ENCODE measurements around the gene FGFR2.

FGFR2 gene

GRCh38 chr10:121484401-121484800 is 113.8 kb downstream of the FGFR2 start:
- DNase-seq: no peak

- DNase-seq: no peak
Measured at GRCh38 chr10:121481180-121481579, 117.1 kb downstream of the FGFR2 start.

DNA sequence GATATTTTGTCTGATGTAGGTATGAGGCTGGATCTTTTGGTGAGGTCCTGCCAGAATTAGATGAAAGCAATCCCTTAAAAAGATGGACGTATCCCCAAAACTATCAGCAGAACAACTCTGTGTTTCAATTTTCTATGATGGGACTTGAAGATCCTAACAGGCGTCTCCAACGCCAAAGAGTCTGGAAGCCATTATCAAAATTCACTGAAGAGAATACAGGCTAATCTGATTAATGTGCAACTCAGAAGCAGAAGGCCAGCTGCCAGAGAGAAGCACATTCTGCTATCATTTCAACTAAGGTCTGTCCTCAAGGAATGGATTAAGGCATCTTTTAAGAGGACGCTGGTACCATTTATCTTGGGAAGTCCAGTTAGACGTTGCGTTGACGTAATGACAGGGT is 119.7 kb downstream of the FGFR2 start:
- DNase-seq: no peak

- DNase-seq: no peak
Measured at GRCh38 chr10:121469797-121470606, 128.2 kb downstream of the FGFR2 start.

DNA sequence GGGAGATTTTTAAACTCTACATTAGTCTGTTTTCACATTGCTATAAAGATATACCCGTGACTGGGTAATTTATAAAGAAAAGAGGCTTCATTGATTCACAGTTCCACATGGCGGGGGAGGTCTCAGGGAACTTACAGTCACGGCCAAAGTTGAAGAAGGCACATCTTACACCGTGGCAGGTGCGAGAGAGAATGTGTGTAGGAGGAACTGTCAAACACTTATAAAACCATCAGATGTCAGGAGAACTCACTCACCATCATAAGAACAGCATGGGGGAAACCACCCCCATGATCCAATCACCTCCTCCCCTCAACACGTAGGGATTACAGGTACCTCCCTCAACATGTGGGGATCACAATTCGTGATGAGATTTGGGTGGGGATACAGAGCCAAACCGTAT is 129.5 kb downstream of the FGFR2 start:
- no peak for DNase-seq

- no peak for DNase-seq
Measured at GRCh38 chr10:121466424-121466823, 131.8 kb downstream of the FGFR2 start.

DNA sequence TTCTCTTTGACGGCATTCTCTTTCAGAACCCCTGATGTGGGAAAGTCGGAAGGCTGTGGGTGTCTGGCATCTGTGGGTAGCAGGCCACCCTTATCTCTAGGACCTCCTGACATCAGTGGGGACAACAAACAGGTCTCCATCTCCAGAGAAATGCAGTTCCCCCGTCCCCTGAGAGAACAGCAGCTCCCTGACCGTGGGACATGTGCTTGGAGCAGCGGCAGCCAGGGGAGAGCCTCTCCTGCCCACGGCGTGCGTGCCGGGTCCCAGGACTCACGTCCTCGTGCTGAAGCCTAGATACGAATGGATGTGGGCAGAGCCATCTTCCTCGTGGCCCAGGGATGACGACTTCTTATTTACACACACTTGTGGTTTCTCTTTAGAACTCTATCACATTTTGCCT is 133.0 kb downstream of the FGFR2 start:
- no peak for DNase-seq

GRCh38 chr10:121464517-121464916 is 133.7 kb downstream of the FGFR2 start:
- DNase-seq: no peak

DNA sequence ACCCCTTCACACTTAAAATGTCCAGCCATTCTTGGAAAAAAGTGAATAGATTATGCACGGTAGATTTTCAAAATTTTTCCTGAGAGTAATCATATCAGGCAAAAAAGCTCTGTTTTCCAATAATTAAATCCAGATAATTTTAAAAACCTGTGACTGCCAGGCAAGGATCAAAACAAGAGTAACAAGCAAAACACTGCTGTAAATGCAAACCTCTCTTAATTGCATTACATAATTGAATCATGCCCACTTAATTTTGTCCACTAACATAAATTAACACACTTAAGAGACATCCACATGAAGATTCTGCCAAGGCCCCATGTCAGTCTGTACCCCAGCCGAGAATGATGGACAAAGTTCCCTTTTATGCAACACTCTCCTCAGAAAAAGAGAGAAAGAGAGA is 135.3 kb downstream of the FGFR2 start:
- no peak for DNase-seq

- DNase-seq: no peak
Measured at GRCh38 chr10:121462281-121462680, 136.0 kb downstream of the FGFR2 start.

DNA sequence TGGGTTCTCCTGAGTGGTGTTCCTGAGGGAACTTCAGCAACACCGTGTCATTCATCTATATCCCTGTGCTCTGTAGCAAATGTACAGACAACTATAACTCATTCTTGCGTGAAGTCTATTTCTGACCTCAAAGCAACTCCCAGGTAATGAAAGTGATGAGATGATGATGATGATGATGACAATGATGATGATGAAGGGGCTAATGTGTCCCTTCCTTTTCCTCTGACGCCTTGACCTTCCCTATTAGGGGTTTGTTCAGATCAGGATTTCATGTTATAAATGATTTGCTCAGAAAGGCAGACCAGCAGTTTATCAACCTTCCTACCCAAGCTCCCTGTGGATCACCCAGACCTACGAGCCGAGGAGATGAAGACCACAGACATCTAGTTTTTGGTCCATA is 136.9 kb downstream of the FGFR2 start:
- DNase-seq: no peak

- no peak for DNase-seq
Measured at GRCh38 chr10:121460733-121461132, 137.5 kb downstream of the FGFR2 start.

DNA sequence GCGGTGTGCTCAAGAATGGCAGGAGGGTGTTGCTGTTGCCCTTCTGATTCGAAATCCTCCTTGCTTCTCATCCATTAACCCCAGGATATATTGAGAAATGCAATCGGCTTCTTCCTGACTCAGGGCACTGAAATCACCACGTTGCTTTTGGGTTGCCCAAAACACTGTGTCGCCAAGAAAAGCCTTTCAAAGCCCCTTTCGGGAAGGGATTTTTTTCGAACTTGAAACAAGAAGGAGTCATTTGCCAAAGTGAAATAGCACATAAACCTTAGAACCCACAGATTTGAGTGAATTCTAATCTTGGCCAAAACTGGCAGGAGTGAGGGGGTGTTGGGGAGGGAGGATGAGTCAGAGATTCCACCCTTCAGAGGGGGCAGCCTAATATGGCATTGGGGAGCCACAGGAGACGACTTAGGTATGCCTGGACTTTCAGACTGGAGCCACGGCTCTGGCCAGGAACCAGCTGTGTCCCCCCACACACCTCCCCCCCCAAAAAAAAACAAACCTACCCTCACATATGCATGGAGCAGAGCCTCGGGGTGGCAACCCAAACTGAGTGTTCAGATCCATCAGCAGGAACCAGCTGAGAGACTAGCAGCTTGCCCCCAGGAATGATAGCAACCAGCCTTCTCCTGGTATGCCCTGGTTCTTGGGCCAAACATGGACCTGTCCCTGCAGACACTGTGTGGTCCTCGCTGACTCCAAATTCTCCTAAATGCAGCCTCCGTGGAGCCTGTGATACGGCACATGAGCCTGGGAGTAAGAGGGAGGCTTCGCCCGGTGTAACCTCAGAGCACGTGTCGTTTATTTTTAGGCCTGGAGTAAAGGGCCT is 138.4 kb downstream of the FGFR2 start:
- no peak for DNase-seq

GRCh38 chr10:121459279-121459621 is 139.0 kb downstream of the FGFR2 start:
- no peak for DNase-seq

GRCh38 chr10:121457729-121458128 is 140.5 kb downstream of the FGFR2 start:
- no peak for DNase-seq

DNA sequence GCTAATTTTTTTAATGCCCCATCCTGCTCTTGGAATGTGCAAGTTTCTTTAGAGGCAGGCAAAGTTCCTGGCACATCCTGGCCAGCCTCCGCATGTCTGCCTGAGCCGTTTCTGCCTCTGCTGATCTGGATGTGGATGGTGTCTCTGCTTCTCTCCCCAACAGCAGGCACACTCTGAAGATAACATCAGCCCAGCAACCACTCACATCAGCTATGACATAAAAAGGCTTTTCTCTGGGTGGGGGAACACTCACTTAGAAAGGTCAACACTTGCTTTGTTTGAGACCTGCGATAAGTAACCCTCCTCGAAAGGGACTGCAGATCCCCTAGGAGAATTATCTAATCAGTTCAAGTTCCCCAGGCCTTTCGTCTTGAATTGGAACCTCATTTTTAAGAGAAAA is 142.9 kb downstream of the FGFR2 start:
- no peak for DNase-seq

DNA sequence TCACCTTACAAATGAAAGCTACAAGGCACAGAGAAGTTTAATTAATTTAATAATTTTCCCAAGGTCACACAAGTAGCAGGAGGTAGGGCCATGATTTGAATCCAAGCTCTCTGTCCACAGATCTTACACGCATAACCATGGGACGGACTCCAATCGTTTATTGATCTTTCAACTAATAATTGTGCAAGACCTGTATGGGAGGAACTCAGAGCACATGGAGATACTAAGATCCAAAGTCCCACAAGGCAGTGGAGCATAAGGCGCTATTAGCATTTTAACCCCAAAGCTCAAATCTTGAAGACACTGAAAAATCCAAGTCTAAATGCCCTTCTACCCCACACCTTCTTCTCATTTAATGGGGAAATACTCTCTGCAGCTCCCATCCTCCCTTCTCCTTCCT is 143.5 kb downstream of the FGFR2 start:
- DNase-seq: no peak

GRCh38 chr10:121453160-121453559 is 145.1 kb downstream of the FGFR2 start:
- DNase-seq: no peak

DNA sequence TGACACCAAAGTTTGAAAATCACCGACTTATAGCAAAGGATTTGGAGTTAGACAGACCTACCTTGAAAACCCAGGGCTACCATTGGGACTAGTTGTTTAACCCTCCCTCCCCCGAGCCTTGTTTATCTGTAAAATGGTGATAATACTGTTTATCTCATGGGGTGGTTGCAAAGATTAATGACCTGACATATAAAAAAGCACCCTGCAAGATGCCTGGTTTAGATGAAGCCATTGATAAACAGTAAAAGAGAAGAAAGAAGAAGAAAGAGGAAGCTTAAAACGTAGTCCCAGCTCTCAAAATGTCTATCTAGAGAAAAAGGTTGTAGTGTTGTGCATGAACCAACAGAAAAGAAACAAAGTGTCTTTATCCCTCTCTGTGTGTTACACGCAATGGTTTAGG is 145.7 kb downstream of the FGFR2 start:
- DNase-seq: no peak

GRCh38 chr10:121450247-121450646 is 148.0 kb downstream of the FGFR2 start:
- no peak for DNase-seq

DNA sequence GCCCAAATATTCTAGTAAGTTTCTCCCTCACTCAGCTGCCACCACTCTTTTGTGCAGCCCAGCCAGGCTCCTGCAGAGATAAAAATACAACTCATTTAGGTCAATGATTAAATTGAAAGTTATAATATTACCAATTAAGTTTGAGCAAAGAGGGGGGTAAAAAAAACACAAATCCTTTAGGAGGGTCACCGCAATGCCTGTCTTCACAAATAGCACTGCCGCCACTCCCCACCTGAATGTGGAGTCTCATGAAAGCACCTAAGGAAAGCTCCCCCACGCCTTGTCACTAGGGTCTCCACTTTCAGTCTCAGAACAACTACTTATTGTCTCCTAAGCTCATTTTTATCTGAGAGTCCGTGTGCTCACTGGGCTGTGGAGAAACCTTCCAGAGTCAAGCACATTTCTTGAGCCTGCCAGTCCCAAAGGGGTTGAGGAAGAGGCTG is 148.7 kb downstream of the FGFR2 start:
- DNase-seq: no peak

DNA sequence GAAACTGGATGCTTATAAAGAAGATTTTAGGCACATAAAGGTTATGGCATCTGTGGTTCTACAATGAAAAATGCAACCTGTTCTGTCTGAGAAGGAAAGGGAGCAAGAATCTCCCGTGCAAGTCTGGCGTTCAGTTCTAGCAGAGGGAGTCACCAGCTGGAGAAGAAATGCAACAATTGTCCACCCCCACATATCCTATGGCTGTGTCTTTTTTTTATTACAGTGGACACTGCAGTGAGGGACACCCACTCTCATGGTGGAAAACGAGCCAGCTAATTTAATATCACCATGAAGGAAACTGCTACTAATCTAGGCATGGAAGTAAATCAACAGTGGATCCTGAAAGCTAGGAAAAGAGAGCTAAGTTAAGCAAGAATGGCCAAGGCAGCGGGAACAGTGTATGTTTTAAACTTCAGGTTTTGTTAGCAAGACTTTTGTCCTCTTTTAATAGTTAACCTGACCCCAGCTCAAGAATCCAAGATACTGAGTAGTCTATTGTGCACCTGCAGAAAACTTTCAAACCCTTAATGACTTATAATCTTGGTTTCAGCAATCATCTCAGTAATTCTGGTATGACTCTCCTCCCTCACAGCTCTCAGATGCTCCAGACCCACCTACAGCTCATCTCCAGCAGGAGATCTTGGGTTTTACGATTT is 149.3 kb downstream of the FGFR2 start:
- DNase-seq: no peak

GRCh38 chr10:121444520-121445165 is 153.6 kb downstream of the FGFR2 start:
- no peak for DNase-seq
